Measurements from ENCODE around the gene TPSAB1. TPM values are rescaled to one million over a fixed set of nuclear protein-coding genes. Genes with fewer than 3 reads are reported as not detected.
"Not testable (repeated sequence)": the region's sequence is repeated elsewhere in the genome, so short reads cannot be mapped to it uniquely, and the experiment has no call there.

TPSAB1 gene
- polyA plus RNA-seq, 4 donors = 0.09 to 0.36 (median 0.25) TPM; not detected in 1

- no peak for DNase-seq (ENCODE audit: low read depth in 4 of 4, low spot score in 3 of 4)
Measured at GRCh38 chr16:1262210-1262845, 21.8 kb downstream of the TPSAB1 start.

- DNase-seq (ENCODE audit: low read depth in 4 of 4, low spot score in 3 of 4) = no peak
Measured at GRCh38 chr16:1262846-1263221, 22.3 kb downstream of the TPSAB1 start.

- DNase-seq (ENCODE audit: low read depth in 4 of 4, low spot score in 3 of 4) = no peak
Measured at GRCh38 chr16:1263591-1264344, 23.3 kb downstream of the TPSAB1 start.

GRCh38 chr16:1264345-1265089 is 24.0 kb downstream of the TPSAB1 start:
- no peak for DNase-seq (ENCODE audit: low read depth in 4 of 4, low spot score in 3 of 4)

GRCh38 chr16:1265090-1265630 is 24.7 kb downstream of the TPSAB1 start:
- no peak for DNase-seq (ENCODE audit: low read depth in 4 of 4, low spot score in 3 of 4)

- DNase-seq (ENCODE audit: low read depth in 4 of 4, low spot score in 3 of 4) = no peak
Measured at GRCh38 chr16:1265826-1266225, 25.3 kb downstream of the TPSAB1 start.

- not testable (repeated sequence) for DNase-seq (ENCODE audit: low read depth in 4 of 4, low spot score in 3 of 4)
Measured at GRCh38 chr16:1269418-1269817, 28.9 kb downstream of the TPSAB1 start.

- DNase-seq (ENCODE audit: low read depth in 4 of 4, low spot score in 3 of 4) = no peak
Measured at GRCh38 chr16:1271380-1271723, 30.8 kb downstream of the TPSAB1 start.

- DNase-seq (ENCODE audit: low read depth in 4 of 4, low spot score in 3 of 4) = not testable (repeated sequence)
Measured at GRCh38 chr16:1271724-1272413, 31.4 kb downstream of the TPSAB1 start.

- DNase-seq (ENCODE audit: low read depth in 4 of 4, low spot score in 3 of 4) = no peak
Measured at GRCh38 chr16:1272453-1273198, 32.1 kb downstream of the TPSAB1 start.

GRCh38 chr16:1273816-1274215 is 33.3 kb downstream of the TPSAB1 start:
- no peak for DNase-seq (ENCODE audit: low read depth in 4 of 4, low spot score in 3 of 4)

GRCh38 chr16:1274767-1275166 is 34.3 kb downstream of the TPSAB1 start:
- DNase-seq (ENCODE audit: low read depth in 4 of 4, low spot score in 3 of 4) = no peak

- no peak for DNase-seq (ENCODE audit: low read depth in 4 of 4, low spot score in 3 of 4)
Measured at GRCh38 chr16:1275791-1276579, 35.5 kb downstream of the TPSAB1 start.

- DNase-seq (ENCODE audit: low read depth in 4 of 4, low spot score in 3 of 4) = no peak
Measured at GRCh38 chr16:1276580-1276878, 36.0 kb downstream of the TPSAB1 start.

- DNase-seq (ENCODE audit: low read depth in 4 of 4, low spot score in 3 of 4) = no peak
Measured at GRCh38 chr16:1277151-1277598, 36.7 kb downstream of the TPSAB1 start.

- no peak for DNase-seq (ENCODE audit: low read depth in 4 of 4, low spot score in 3 of 4)
Measured at GRCh38 chr16:1277617-1278282, 37.2 kb downstream of the TPSAB1 start.

GRCh38 chr16:1278477-1278876 is 38.0 kb downstream of the TPSAB1 start:
- DNase-seq (ENCODE audit: low read depth in 4 of 4, low spot score in 3 of 4) = no peak

GRCh38 chr16:1279081-1279944 is 38.8 kb downstream of the TPSAB1 start:
- DNase-seq (ENCODE audit: low read depth in 4 of 4, low spot score in 3 of 4) = no peak

Data from right renal pelvis (tissue), 4 donors.